Mesenchymal stem cell (in vitro differentiated cells and primary cell): ENCODE measurements around the gene WASHC3.

Experiments
- DNase-seq: peaks from one replicate; pipeline ENCODE4 v3.0.0-alpha.2; 2013
- H2AFZ ChIP-seq: one replicate; pipeline ENCODE4 v1.6.1; 2013; ENCODE audit warnings: low read depth, mild to moderate bottlenecking, control low read depth, inconsistent platforms, low read length, moderate library complexity
- H2AK5ac ChIP-seq: 2 replicates; pipeline ENCODE4 v1.6.1; 2013; ENCODE audit warnings: low read length, moderate library complexity, mild to moderate bottlenecking, inconsistent platforms; ENCODE audit not compliant: severe bottlenecking
- H2BK120ac ChIP-seq: one replicate; pipeline ENCODE4 v1.6.1; 2013; ENCODE audit warnings: low read depth, mild to moderate bottlenecking, inconsistent platforms, low read length, moderate library complexity
- H2BK12ac ChIP-seq, 2 experiments: one replicate each; pipeline ENCODE4 v1.6.1; 2013; ENCODE audit warnings: inconsistent platforms in 2 of 2, low read length in 2 of 2, mild to moderate bottlenecking in 2 of 2, moderate library complexity in 2 of 2, control low read depth in 1 of 2
- H2BK15ac ChIP-seq: one replicate; pipeline ENCODE4 v1.6.1; 2013; ENCODE audit warnings: mild to moderate bottlenecking, low read depth, inconsistent platforms; ENCODE audit not compliant: poor library complexity, severe bottlenecking
- H2BK5ac ChIP-seq: 2 replicates; pipeline ENCODE4 v1.6.1; 2013; ENCODE audit warnings: low read depth, mild to moderate bottlenecking, low read length, control low read depth, inconsistent platforms; ENCODE audit not compliant: poor library complexity, severe bottlenecking
- H3K14ac ChIP-seq, 2 experiments: one replicate each; pipeline ENCODE4 v1.6.1; 2013; ENCODE audit warnings: inconsistent platforms in 2 of 2, low read length in 2 of 2, control low read depth in 1 of 2, mild to moderate bottlenecking in 1 of 2, moderate library complexity in 1 of 2
- H3K18ac ChIP-seq, 2 experiments: one replicate each; pipeline ENCODE4 v1.6.1; 2013; ENCODE audit warnings: inconsistent platforms in 2 of 2, low read length in 2 of 2, control low read depth in 1 of 2, low read depth in 1 of 2, mild to moderate bottlenecking in 1 of 2
- H3K23ac ChIP-seq, 2 experiments: one replicate each; pipeline ENCODE4 v1.6.1; 2013; ENCODE audit warnings: inconsistent platforms in 2 of 2, low read length in 2 of 2, mild to moderate bottlenecking in 2 of 2, moderate library complexity in 2 of 2, control low read depth in 1 of 2
- H3K27ac ChIP-seq: 2 replicates; pipeline ENCODE4 v1.5.1; 2013; ENCODE audit warnings: mild to moderate bottlenecking, moderate library complexity, low read length, control low read depth, inconsistent platforms; ENCODE audit not compliant: poor library complexity, severe bottlenecking
- H3K27me3 ChIP-seq, 2 experiments: 2 replicates each; pipeline versions ENCODE4 v1.6.1 to v1.7.0; 2013; ENCODE audit warnings: low read length in 2 of 2, mild to moderate bottlenecking in 2 of 2, moderate library complexity in 2 of 2, control low read depth in 1 of 2, inconsistent platforms in 1 of 2; ENCODE audit not compliant: control insufficient read depth in 1 of 2, insufficient read depth in 1 of 2
- H3K36me3 ChIP-seq, 2 experiments: 2 replicates each; pipeline versions ENCODE4 v1.6.1 to v1.7.0; 2013; ENCODE audit warnings: low read length in 2 of 2, control low read depth in 1 of 2, inconsistent platforms in 1 of 2, low read depth in 1 of 2, mild to moderate bottlenecking in 1 of 2; ENCODE audit not compliant: insufficient read depth in 2 of 2, control insufficient read depth in 1 of 2
- H3K4ac ChIP-seq, 2 experiments: one replicate each; pipeline ENCODE4 v1.6.1; 2013; ENCODE audit warnings: inconsistent platforms in 2 of 2, low read length in 2 of 2, mild to moderate bottlenecking in 2 of 2, moderate library complexity in 2 of 2, control low read depth in 1 of 2, low read depth in 1 of 2
- H3K4me1 ChIP-seq: 2 replicates; pipeline ENCODE4 v1.6.1; 2013; ENCODE audit warnings: low read depth, low read length, control low read depth; ENCODE audit not compliant: control insufficient read depth, insufficient read depth
- H3K4me2 ChIP-seq: 2 replicates; pipeline ENCODE4 v1.6.1; 2013; ENCODE audit warnings: low read length, mild to moderate bottlenecking, inconsistent platforms; ENCODE audit not compliant: poor library complexity, severe bottlenecking
- H3K4me3 ChIP-seq, 2 experiments: 2 replicates each; pipeline versions ENCODE4 v1.5.1 to v1.7.0; 2013; ENCODE audit warnings: low read length in 2 of 2, mild to moderate bottlenecking in 2 of 2, control low read depth in 1 of 2, low read depth in 1 of 2; ENCODE audit not compliant: insufficient read depth in 1 of 2
- H3K79me1 ChIP-seq: replicated peaks from 2 replicates; pipeline ENCODE4 v1.6.1; 2013; ENCODE audit warnings: mild to moderate bottlenecking, control low read depth, low read length, inconsistent platforms; ENCODE audit not compliant: poor library complexity, severe bottlenecking
- H3K9ac ChIP-seq: 2 replicates; pipeline ENCODE4 v1.7.0; 2013; ENCODE audit warnings: mild to moderate bottlenecking, low read length, moderate library complexity
- H3K9me3 ChIP-seq: 2 replicates; pipeline ENCODE4 v1.7.0; 2013; ENCODE audit warnings: mild to moderate bottlenecking, low read length; ENCODE audit not compliant: control insufficient read depth
- H4K8ac ChIP-seq: one replicate; pipeline ENCODE4 v1.6.1; 2013; ENCODE audit warnings: inconsistent platforms, mild to moderate bottlenecking, low read length, moderate library complexity
- H4K91ac ChIP-seq: one replicate; pipeline ENCODE4 v1.6.1; 2013; ENCODE audit warnings: mild to moderate bottlenecking, low read length, inconsistent platforms
- WGBS: methylation state at CpG from one replicate; pipeline ENCODE4 v1.1.7; 2013; ENCODE audit warnings: mixed read lengths; 5-methylcytosine and 5-hydroxymethylcytosine counted together

The WASHC3 gene

GRCh38 chr12:102005256-102005655 is 56.5 kb downstream of the WASHC3 start:
- Histone ChIP-seq H2AFZ (no peak overlapping the region), H3K4me2 (no peak overlapping the region), H2AK5ac (no peak overlapping the region), H2BK5ac (no peak overlapping the region), H2BK15ac (no peak overlapping the region), H2BK12ac (no peak overlapping the region), H3K4me3 (no peak overlapping the region), H4K91ac (no peak overlapping the region), H4K8ac (no peak overlapping the region), H3K27me3 (no peaks in the 10 kb centered on the region), H3K4ac (no peak overlapping the region), H3K14ac (no peak overlapping the region), H3K9ac (no peak overlapping the region), H2BK120ac (no peak overlapping the region), H3K18ac (no peak overlapping the region), H3K27ac (no peak overlapping the region), H3K4me1 (no peaks in the 10 kb centered on the region), H3K9me3 (no peaks in the 10 kb centered on the region), H3K79me1 (no peaks in the 10 kb centered on the region), H3K23ac (no peak overlapping the region), H3K36me3 (peaks cover 0 to 17% of the 10 kb centered on the region in 2 experiments)
- WGBS: 92% methylated on average over 5 of the region's 5 CpGs
- DNase-seq: no peak

GRCh38 chr12:101997102-101997501 is 64.7 kb downstream of the WASHC3 start:
- Histone ChIP-seq H3K27me3 (no peaks in the 10 kb centered on the region), H3K4me1 (no peaks in the 10 kb centered on the region), H2AK5ac (no peak overlapping the region), H2AFZ (no peak overlapping the region), H3K23ac (no peak overlapping the region), H4K8ac (no peak overlapping the region), H3K9ac (no peak overlapping the region), H3K4me3 (no peak overlapping the region), H2BK15ac (no peak overlapping the region), H2BK120ac (no peak overlapping the region), H4K91ac (no peak overlapping the region), H2BK5ac (no peak overlapping the region), H3K36me3 (no peaks in the 10 kb centered on the region), H3K4me2 (no peak overlapping the region), H3K14ac (no peak overlapping the region), H3K9me3 (no peaks in the 10 kb centered on the region), H3K27ac (no peak overlapping the region), H3K18ac (no peak overlapping the region), H2BK12ac (no peak overlapping the region), H3K4ac (no peak overlapping the region), H3K79me1 (no peaks in the 10 kb centered on the region)
- no peak for DNase-seq
- 86% methylated on average over 5 of the region's 5 CpGs for WGBS

- WGBS: 59% methylated on average over 3 of the region's 4 CpGs
Measured at GRCh38 chr12:101995684-101996083, 66.1 kb downstream of the WASHC3 start.

GRCh38 chr12:101992091-101992490 is 69.7 kb downstream of the WASHC3 start:
- Histone ChIP-seq H3K27me3 (no peaks in the 10 kb centered on the region), H2BK15ac (no peak overlapping the region), H3K4ac (no peak overlapping the region), H3K4me2 (no peak overlapping the region), H3K18ac (no peak overlapping the region), H2AK5ac (no peak overlapping the region), H3K79me1 (no peaks in the 10 kb centered on the region), H4K91ac (no peak overlapping the region), H2BK120ac (no peak overlapping the region), H2AFZ (no peak overlapping the region), H2BK5ac (no peak overlapping the region), H3K14ac (no peak overlapping the region), H3K4me3 (no peak overlapping the region), H3K23ac (no peak overlapping the region), H3K4me1 (no peaks in the 10 kb centered on the region), H4K8ac (no peak overlapping the region), H3K9me3 (no peaks in the 10 kb centered on the region), H3K36me3 (no peaks in the 10 kb centered on the region), H2BK12ac (no peak overlapping the region), H3K27ac (no peak overlapping the region), H3K9ac (no peak overlapping the region)
- 61% methylated on average over 2 of the region's 2 CpGs for WGBS
- DNase-seq: no peak

More at GRCh38 chr12:101995684-101996083, 66.1 kb downstream of the WASHC3 start:
- Histone ChIP-seq H4K91ac (no peak overlapping the region), H3K4me1 (no peaks in the 10 kb centered on the region), H2AFZ (no peak overlapping the region), H3K36me3 (no peaks in the 10 kb centered on the region), H2BK120ac (no peak overlapping the region), H3K4ac (no peak overlapping the region), H2BK15ac (no peak overlapping the region), H3K18ac (no peak overlapping the region), H2BK5ac (no peak overlapping the region), H2BK12ac (no peak overlapping the region), H3K4me2 (no peak overlapping the region), H3K14ac (no peak overlapping the region), H2AK5ac (no peak overlapping the region), H3K9me3 (no peaks in the 10 kb centered on the region), H3K27ac (no peak overlapping the region), H3K27me3 (no peaks in the 10 kb centered on the region), H3K23ac (no peak overlapping the region), H3K4me3 (no peak overlapping the region), H3K9ac (no peak overlapping the region), H4K8ac (no peak overlapping the region), H3K79me1 (no peaks in the 10 kb centered on the region)
- DNase-seq: no peak
